Right lobe of liver (tissue), 4 donors: ENCODE measurements around the gene HERPUD2.

Experiments used
- POLR2A ChIP-seq: fragments of 450-650 bp; IDR thresholded peaks from one replicate; pipeline ENCODE4 v1.6.1; 2017; ENCODE audit warnings: antibody characterized with exemption, mild to moderate bottlenecking
- TF ChIP-seq, protein P1 (sequence below), 4 donors: fragments of 200-600 bp in 3 of 4; fragments of 450-650 bp in 1 of 4; IDR thresholded peaks; one replicate each; pipeline versions ENCODE4 v1.5.1 to v1.8.0; 2016 to 2022; ENCODE audit warnings: antibody characterized with exemption in 4 of 4, mild to moderate bottlenecking in 2 of 4
- donor health status: DM: no; HTN: no; CAD: no.
- donor health status: DM: no; HTN: no; CAD: no.
- donor health status: DM: no; HTN: yes; CAD: no.

- TF ChIP-seq, protein P1, sequence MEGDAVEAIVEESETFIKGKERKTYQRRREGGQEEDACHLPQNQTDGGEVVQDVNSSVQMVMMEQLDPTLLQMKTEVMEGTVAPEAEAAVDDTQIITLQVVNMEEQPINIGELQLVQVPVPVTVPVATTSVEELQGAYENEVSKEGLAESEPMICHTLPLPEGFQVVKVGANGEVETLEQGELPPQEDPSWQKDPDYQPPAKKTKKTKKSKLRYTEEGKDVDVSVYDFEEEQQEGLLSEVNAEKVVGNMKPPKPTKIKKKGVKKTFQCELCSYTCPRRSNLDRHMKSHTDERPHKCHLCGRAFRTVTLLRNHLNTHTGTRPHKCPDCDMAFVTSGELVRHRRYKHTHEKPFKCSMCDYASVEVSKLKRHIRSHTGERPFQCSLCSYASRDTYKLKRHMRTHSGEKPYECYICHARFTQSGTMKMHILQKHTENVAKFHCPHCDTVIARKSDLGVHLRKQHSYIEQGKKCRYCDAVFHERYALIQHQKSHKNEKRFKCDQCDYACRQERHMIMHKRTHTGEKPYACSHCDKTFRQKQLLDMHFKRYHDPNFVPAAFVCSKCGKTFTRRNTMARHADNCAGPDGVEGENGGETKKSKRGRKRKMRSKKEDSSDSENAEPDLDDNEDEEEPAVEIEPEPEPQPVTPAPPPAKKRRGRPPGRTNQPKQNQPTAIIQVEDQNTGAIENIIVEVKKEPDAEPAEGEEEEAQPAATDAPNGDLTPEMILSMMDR (IDR thresholded peaks at IDR 0.05), result no peak
- no peak for TF ChIP-seq POLR2A
These were observed 64.6 kb downstream of the HERPUD2 start for GRCh38 chr7:35630024-35630972.
